Measurements from ENCODE around the gene OR8G1.
"Not testable (repeated sequence)": the region's sequence is repeated elsewhere in the genome, so short reads cannot be mapped to it uniquely, and the experiment has no call there.

Gene OR8G1

GRCh38 chr11:124233376-124233775 is 7.5 kb upstream of the OR8G1 start:
- no peak for DNase-seq

GRCh38 chr11:124238512-124238911 is 2.4 kb upstream of the OR8G1 start:
- no peak for DNase-seq

- not testable (repeated sequence) for DNase-seq
Observed at GRCh38 chr11:124249869-124250268, 9.0 kb downstream of the OR8G1 start.

GRCh38 chr11:124256076-124256475 is 15.2 kb downstream of the OR8G1 start, which contains the start of gene OR8G5:
OR8G5 (plus strand) TSS chr11:124256376; CDS start chr11:124264932, 8,556 bp downstream.
- no peak for DNase-seq

GRCh38 chr11:124265041-124265440 is 24.1 kb downstream of the OR8G1 start:
- not testable (repeated sequence) for DNase-seq

GRCh38 chr11:124270886-124271285 is 30.0 kb downstream of the OR8G1 start:
- DNase-seq: not testable (repeated sequence)

GRCh38 chr11:124274000-124274399 is 33.1 kb downstream of the OR8G1 start:
- DNase-seq: no peak

- no peak for DNase-seq
Observed at GRCh38 chr11:124276081-124276480, 35.2 kb downstream of the OR8G1 start.

- DNase-seq: no peak
Observed at GRCh38 chr11:124277207-124277606, 36.3 kb downstream of the OR8G1 start.

- no peak for DNase-seq
Observed at GRCh38 chr11:124277804-124278203, 36.9 kb downstream of the OR8G1 start.

- no peak for DNase-seq
Observed at GRCh38 chr11:124278261-124278660, 37.4 kb downstream of the OR8G1 start.

GRCh38 chr11:124285610-124286344 is 44.9 kb downstream of the OR8G1 start:
- DNase-seq: no peak

GRCh38 chr11:124294687-124295086 is 53.8 kb downstream of the OR8G1 start:
- no peak for DNase-seq

- no peak for DNase-seq
Observed at GRCh38 chr11:124296016-124296415, 55.1 kb downstream of the OR8G1 start.

GRCh38 chr11:124297921-124298320 is 57.0 kb downstream of the OR8G1 start:
- DNase-seq: no peak

- DNase-seq: peak in 3 of 56 donors; percentile 0 to 24 (median 6)
Observed at GRCh38 chr11:124301548-124301947, 60.7 kb downstream of the OR8G1 start.

- no peak for DNase-seq
Observed at GRCh38 chr11:124302347-124303125, 61.6 kb downstream of the OR8G1 start.

Data from nucleus accumbens (tissue), 56 donors.